ENCODE measurements around the gene CREM.

GRCh38 chr10:35091994-35092790, 34.5 kb upstream of the CREM start:
- no peak for TF ChIP-seq POLR2A (IDR thresholded peaks at IDR 0.05)
- TF ChIP-seq, protein P1, sequence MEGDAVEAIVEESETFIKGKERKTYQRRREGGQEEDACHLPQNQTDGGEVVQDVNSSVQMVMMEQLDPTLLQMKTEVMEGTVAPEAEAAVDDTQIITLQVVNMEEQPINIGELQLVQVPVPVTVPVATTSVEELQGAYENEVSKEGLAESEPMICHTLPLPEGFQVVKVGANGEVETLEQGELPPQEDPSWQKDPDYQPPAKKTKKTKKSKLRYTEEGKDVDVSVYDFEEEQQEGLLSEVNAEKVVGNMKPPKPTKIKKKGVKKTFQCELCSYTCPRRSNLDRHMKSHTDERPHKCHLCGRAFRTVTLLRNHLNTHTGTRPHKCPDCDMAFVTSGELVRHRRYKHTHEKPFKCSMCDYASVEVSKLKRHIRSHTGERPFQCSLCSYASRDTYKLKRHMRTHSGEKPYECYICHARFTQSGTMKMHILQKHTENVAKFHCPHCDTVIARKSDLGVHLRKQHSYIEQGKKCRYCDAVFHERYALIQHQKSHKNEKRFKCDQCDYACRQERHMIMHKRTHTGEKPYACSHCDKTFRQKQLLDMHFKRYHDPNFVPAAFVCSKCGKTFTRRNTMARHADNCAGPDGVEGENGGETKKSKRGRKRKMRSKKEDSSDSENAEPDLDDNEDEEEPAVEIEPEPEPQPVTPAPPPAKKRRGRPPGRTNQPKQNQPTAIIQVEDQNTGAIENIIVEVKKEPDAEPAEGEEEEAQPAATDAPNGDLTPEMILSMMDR (IDR thresholded peaks at IDR 0.05) = no peak
- TF ChIP-seq POLR2AphosphoS5 (IDR thresholded peaks at IDR 0.05) = no peak
